NB4 (cell line): Measurements from ENCODE around the gene INSR.

Experiments
- CTCF ChIP-seq: IDR thresholded peaks from one replicate; pipeline ENCODE4 v1.5.1; 2012; ENCODE audit warnings: low read depth, low read length
- POLR2A ChIP-seq: IDR thresholded peaks from 2 replicates; pipeline ENCODE4 v1.6.1; 2011; ENCODE audit warnings: mild to moderate bottlenecking; ENCODE audit not compliant: insufficient read length; ENCODE audit errors: extremely low read depth

GRCh38 chr19:7263521-7263920 is 30.7 kb downstream of the INSR start:
- TF ChIP-seq CTCF, result no peak
- no peak for TF ChIP-seq POLR2A
